Trophoblast cell (in vitro differentiated cells and primary cell): Measurements from ENCODE around the gene CTNS.

Experiments
- DNase-seq, 2 donors: peaks; one replicate each; pipeline ENCODE4 v3.0.0-alpha.2; 2016
- H2AFZ ChIP-seq: 2 replicates; pipeline ENCODE4 v1.6.1; 2013; ENCODE audit warnings: low read length, moderate library complexity, mild to moderate bottlenecking; ENCODE audit not compliant: insufficient read depth, poor library complexity
- H2AK5ac ChIP-seq: 2 replicates; pipeline ENCODE4 v1.6.1; 2013; ENCODE audit warnings: mild to moderate bottlenecking, low read length
- H2BK120ac ChIP-seq: 2 replicates; pipeline ENCODE4 v1.6.1; 2013; ENCODE audit warnings: low read length, mild to moderate bottlenecking, moderate library complexity; ENCODE audit not compliant: insufficient read depth, poor library complexity
- H2BK12ac ChIP-seq: 2 replicates; pipeline ENCODE4 v1.6.1; 2013; ENCODE audit warnings: mild to moderate bottlenecking, low read length, moderate library complexity
- H2BK5ac ChIP-seq: 2 replicates; pipeline ENCODE4 v1.6.1; 2013; ENCODE audit warnings: low read length, low read depth, moderate library complexity, mild to moderate bottlenecking; ENCODE audit not compliant: poor library complexity
- H3K14ac ChIP-seq: 2 replicates; pipeline ENCODE4 v1.6.1; 2013; ENCODE audit warnings: mild to moderate bottlenecking, low read length
- H3K18ac ChIP-seq: 2 replicates; pipeline ENCODE4 v1.6.1; 2013; ENCODE audit warnings: mild to moderate bottlenecking, low read length
- H3K23ac ChIP-seq: 2 replicates; pipeline ENCODE4 v1.6.1; 2013; ENCODE audit warnings: low read length
- H3K27ac ChIP-seq: 2 replicates; pipeline ENCODE4 v1.5.1; 2013; ENCODE audit warnings: low read depth, mild to moderate bottlenecking, inconsistent platforms, low read length, moderate library complexity
- H3K27me3 ChIP-seq: 2 replicates; pipeline ENCODE4 v1.6.1; 2013; ENCODE audit warnings: inconsistent platforms, mild to moderate bottlenecking, low read length, moderate library complexity; ENCODE audit not compliant: insufficient read depth
- H3K36me3 ChIP-seq, 2 experiments: 1 replicate in 1 of 2; 2 replicates in 1 of 2; pipeline ENCODE4 v1.6.1; 2013; ENCODE audit warnings: low read length in 2 of 2, mild to moderate bottlenecking in 2 of 2, moderate library complexity in 1 of 2; ENCODE audit not compliant: insufficient read depth in 2 of 2, control insufficient read depth in 1 of 2
- H3K4ac ChIP-seq: 2 replicates; pipeline ENCODE4 v1.6.1; 2013; ENCODE audit warnings: low read depth, mild to moderate bottlenecking, low read length, moderate library complexity
- H3K4me1 ChIP-seq, 2 experiments: 1 replicate in 1 of 2; 2 replicates in 1 of 2; pipeline ENCODE4 v1.6.1; 2013; ENCODE audit warnings: low read length in 2 of 2, mild to moderate bottlenecking in 2 of 2, moderate library complexity in 1 of 2; ENCODE audit not compliant: insufficient read depth in 2 of 2, control insufficient read depth in 1 of 2
- H3K4me2 ChIP-seq: 2 replicates; pipeline ENCODE4 v1.6.1; 2013; ENCODE audit warnings: inconsistent platforms, mild to moderate bottlenecking, low read length, moderate library complexity
- H3K4me3 ChIP-seq: 2 replicates; pipeline ENCODE4 v1.5.1; 2013; ENCODE audit warnings: mild to moderate bottlenecking, low read depth, low read length, inconsistent platforms
- H3K79me1 ChIP-seq: one replicate; pipeline ENCODE4 v1.6.1; 2013; ENCODE audit warnings: low read length
- H3K79me2 ChIP-seq: 2 replicates; pipeline ENCODE4 v1.6.1; 2013; ENCODE audit warnings: low read length, mild to moderate bottlenecking; ENCODE audit not compliant: control insufficient read depth, insufficient read depth, poor library complexity
- H3K9ac ChIP-seq: 2 replicates; pipeline ENCODE4 v1.6.1; 2013; ENCODE audit warnings: mild to moderate bottlenecking, low read length
- H3K9me3 ChIP-seq: 2 replicates; pipeline ENCODE4 v1.6.1; 2013; ENCODE audit warnings: low read depth, mild to moderate bottlenecking, control low read depth, inconsistent platforms, low read length; ENCODE audit not compliant: insufficient read depth
- H4K12ac ChIP-seq: 2 replicates; pipeline ENCODE4 v1.6.1; 2013; ENCODE audit warnings: low read depth, mild to moderate bottlenecking, low read length, moderate library complexity
- H4K8ac ChIP-seq: 2 replicates; pipeline ENCODE4 v1.6.1; 2013; ENCODE audit warnings: low read depth, mild to moderate bottlenecking, low read length, moderate library complexity
- H4K91ac ChIP-seq: one replicate; pipeline ENCODE4 v1.6.1; 2013; ENCODE audit warnings: low read depth, mild to moderate bottlenecking, low read length, moderate library complexity
- WGBS: extraction: QIAGEN DNeasy Blood & Tissue Kit; methylation state at CpG from one replicate; pipeline ENCODE4 v1.1.7; 2013; ENCODE audit warnings: missing lambda C conversion rate; ENCODE audit not compliant: insufficient read length, insufficient coverage; ENCODE audit errors: extremely low coverage; 5-methylcytosine and 5-hydroxymethylcytosine counted together

The CTNS gene

DNA sequence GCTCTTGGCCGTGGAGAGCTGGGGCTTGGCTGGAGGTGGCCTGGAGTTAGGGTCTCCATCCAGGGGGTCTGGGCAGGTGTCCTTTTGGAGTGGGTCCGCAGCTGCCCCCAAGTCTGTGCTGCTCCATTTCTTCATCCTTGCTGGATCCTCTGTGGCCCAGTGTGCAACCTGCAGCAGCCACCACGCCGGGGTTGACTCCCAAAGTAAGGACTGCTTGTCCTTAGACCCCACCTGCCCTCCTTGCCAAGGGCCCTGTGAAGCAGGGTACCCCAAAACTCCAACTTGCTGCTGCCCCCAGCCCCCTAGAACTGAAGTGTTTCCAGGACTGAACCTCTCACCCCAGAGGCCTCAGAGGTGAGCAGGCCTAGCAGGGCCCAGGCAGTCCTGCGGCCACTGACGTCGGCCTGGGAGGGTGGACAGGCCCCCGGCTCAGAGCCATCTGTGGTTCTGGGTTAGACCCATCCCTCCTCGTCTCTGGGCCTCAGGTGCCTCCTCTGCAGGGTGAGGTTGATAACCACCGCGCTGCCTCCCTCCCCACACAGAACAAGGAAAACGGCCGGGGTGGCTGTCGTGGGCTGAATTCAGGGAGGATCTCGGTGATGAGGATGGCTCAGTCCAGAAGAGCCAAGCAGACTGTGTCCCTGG lies 44.2 kb upstream of the CTNS start:
- Histone ChIP-seq H3K27ac (no peak overlapping the region), H3K27me3 (no peaks in the 10 kb centered on the region), H2AFZ (no peak overlapping the region), H3K23ac (no peak overlapping the region), H3K36me3 (peaks cover 0 to under 1% of the 10 kb centered on the region in 2 experiments), H3K4me2 (no peak overlapping the region), H3K79me2 (no peaks in the 10 kb centered on the region), H3K18ac (no peak overlapping the region), H4K91ac (no peak overlapping the region), H3K4me1 (peaks cover 0 to 2% of the 10 kb centered on the region in 2 experiments), H4K12ac (no peak overlapping the region), H4K8ac (no peak overlapping the region), H2BK12ac (no peak overlapping the region), H3K79me1 (no peaks in the 10 kb centered on the region), H2BK120ac (no peak overlapping the region), H2BK5ac (no peak overlapping the region), H3K9me3 (peaks cover 2% of the 10 kb centered on the region), H3K4me3 (no peak overlapping the region), H3K4ac (no peak overlapping the region), H2AK5ac (no peak overlapping the region), H3K9ac (no peak overlapping the region), H3K14ac (no peak overlapping the region)
- DNase-seq = no peak
- WGBS = no CpG with 5 or more reads among the region's 15 CpGs

DNA sequence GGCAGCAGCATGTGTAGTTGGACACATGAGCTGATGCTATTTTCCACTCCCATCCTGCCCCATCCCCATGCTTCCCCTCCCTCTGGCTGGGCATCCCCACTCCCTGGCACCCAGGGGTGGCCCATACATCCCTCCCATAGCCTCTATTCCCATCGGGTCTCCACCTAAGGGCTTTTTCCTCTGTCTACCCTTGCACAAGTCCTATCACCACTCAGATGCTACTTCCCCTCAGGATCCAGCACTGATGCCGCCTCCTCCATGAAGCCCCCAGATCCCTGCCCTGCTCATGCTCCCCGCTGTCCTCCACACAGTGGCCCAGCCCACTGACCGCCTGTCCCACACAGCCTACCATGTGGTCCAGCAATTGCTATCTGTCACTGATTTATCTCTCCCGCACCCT lies 43.2 kb upstream of the CTNS start:
- H2BK5ac ChIP-seq = no peak overlapping the region

GRCh38 chr17:3594051-3594800 lies 42.3 kb upstream of the CTNS start:
- no peak overlapping the region for H3K27ac ChIP-seq
- H3K79me1 ChIP-seq = no peaks in the 10 kb centered on the region
- H4K8ac ChIP-seq = no peak overlapping the region
- no peak overlapping the region for H3K9ac ChIP-seq
- no peak overlapping the region for H2AK5ac ChIP-seq
- H4K91ac ChIP-seq = no peak overlapping the region
- no peak for DNase-seq
- peaks cover 0 to 2% of the 10 kb centered on the region in 2 experiments for H3K4me1 ChIP-seq
- H4K12ac ChIP-seq = no peak overlapping the region
- H3K4ac ChIP-seq = no peak overlapping the region
- H3K4me3 ChIP-seq = no peak overlapping the region
- H3K14ac ChIP-seq = no peak overlapping the region
- no peak overlapping the region for H3K18ac ChIP-seq
- H3K23ac ChIP-seq = no peak overlapping the region
- no peak overlapping the region for H2AFZ ChIP-seq
- H2BK120ac ChIP-seq = no peak overlapping the region
- H3K27me3 ChIP-seq = no peaks in the 10 kb centered on the region
- no peaks in the 10 kb centered on the region for H3K79me2 ChIP-seq
- H2BK12ac ChIP-seq = no peak overlapping the region
- H3K9me3 ChIP-seq = peaks cover 2% of the 10 kb centered on the region
- peaks cover 0 to 2% of the 10 kb centered on the region in 2 experiments for H3K36me3 ChIP-seq
- no peak overlapping the region for H3K4me2 ChIP-seq
- no peak overlapping the region for H2BK5ac ChIP-seq
- no CpG with 5 or more reads among the region's 11 CpGs for WGBS

More for the DNA sequence above, 43.2 kb upstream of the CTNS start:
- H3K79me1 ChIP-seq = no peaks in the 10 kb centered on the region
- H3K36me3 ChIP-seq = peaks cover 0 to 2% of the 10 kb centered on the region in 2 experiments
- no peaks in the 10 kb centered on the region for H3K27me3 ChIP-seq
- no peak overlapping the region for H2AFZ ChIP-seq
- no peak overlapping the region for H4K8ac ChIP-seq
- no peak overlapping the region for H3K4me2 ChIP-seq
- no peak overlapping the region for H2BK12ac ChIP-seq
- no peaks in the 10 kb centered on the region for H3K79me2 ChIP-seq
- no peak overlapping the region for H3K4ac ChIP-seq
- no peak overlapping the region for H3K14ac ChIP-seq
- no CpG with 5 or more reads among the region's 5 CpGs for WGBS
- H2BK120ac ChIP-seq = no peak overlapping the region
- H4K91ac ChIP-seq = no peak overlapping the region
- H3K23ac ChIP-seq = no peak overlapping the region
- no peak overlapping the region for H3K18ac ChIP-seq
- H3K4me3 ChIP-seq = no peak overlapping the region
- H3K9me3 ChIP-seq = peaks cover 2% of the 10 kb centered on the region
- no peak overlapping the region for H3K9ac ChIP-seq
- DNase-seq = no peak
- H2AK5ac ChIP-seq = no peak overlapping the region
- H4K12ac ChIP-seq = no peak overlapping the region
- H3K27ac ChIP-seq = no peak overlapping the region
- peaks cover 0 to 2% of the 10 kb centered on the region in 2 experiments for H3K4me1 ChIP-seq

DNA sequence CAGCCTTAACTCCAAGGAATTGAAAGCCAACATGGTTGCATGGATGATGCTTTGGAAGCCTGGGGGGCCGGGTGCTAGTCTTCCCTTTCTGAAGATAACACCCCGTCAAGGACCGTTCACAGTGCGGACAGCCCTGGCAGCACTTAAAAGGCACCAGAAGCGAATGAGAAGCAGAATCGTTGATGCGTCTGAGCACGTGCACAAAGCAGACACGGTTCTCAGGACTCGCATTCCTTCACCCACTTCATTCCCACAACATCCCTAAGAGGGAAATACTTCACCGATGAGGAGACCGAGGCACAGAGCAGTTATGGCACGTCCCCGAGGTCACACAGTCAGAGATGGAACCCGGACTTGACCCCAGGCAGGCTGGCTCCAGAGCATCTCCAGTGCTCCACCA lies 41.6 kb upstream of the CTNS start:
- Histone ChIP-seq H2AFZ (no peak overlapping the region), H4K12ac (no peak overlapping the region), H3K9me3 (peaks cover 2% of the 10 kb centered on the region), H3K79me1 (no peaks in the 10 kb centered on the region), H4K8ac (no peak overlapping the region), H2BK120ac (no peak overlapping the region), H2BK5ac (no peak overlapping the region), H3K23ac (no peak overlapping the region), H3K27me3 (no peaks in the 10 kb centered on the region), H3K79me2 (no peaks in the 10 kb centered on the region), H2BK12ac (no peak overlapping the region), H3K14ac (no peak overlapping the region), H3K4ac (no peak overlapping the region), H3K9ac (no peak overlapping the region), H3K4me1 (peaks cover 0 to 2% of the 10 kb centered on the region in 2 experiments), H3K27ac (no peak overlapping the region), H3K4me2 (no peak overlapping the region), H4K91ac (no peak overlapping the region), H3K36me3 (peaks cover 0 to 2% of the 10 kb centered on the region in 2 experiments), H3K18ac (no peak overlapping the region), H3K4me3 (no peak overlapping the region), H2AK5ac (no peak overlapping the region)
- WGBS = no CpG with 5 or more reads among the region's 15 CpGs
- DNase-seq = no peak
